ENCODE measurements around the gene CAPSL. TPM values are rescaled to one million over a fixed set of nuclear protein-coding genes. Genes with fewer than 3 reads are reported as not detected.
"Not testable (repeated sequence)": the region's sequence is repeated elsewhere in the genome, so short reads cannot be mapped to it uniquely, and the experiment has no call there.

CAPSL gene
- total RNA-seq, 1 donor from 2014 or later: not detected

- no peak for DNase-seq (ENCODE audit: low spot score)
Observed at GRCh38 chr5:35876922-35877321, 61.5 kb downstream of the CAPSL start.

DNA sequence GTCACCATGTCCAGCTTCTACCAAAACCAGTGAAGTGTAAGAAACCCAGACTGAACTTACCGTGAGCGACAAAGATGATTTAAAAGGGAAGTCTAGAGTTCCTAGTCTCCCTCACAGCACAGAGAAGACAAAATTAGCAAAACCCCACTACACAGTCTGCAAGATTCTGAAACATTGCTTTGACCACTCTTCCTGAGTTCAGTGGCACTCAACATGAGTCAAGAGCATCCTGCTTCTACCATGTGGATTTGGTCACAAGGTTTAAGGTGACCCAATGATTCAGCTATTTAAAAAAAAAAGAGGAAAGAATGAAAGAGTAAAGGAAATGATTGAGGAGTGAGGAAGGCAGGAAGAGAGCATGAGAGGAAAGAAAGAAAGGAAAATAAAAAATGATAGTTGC lies 62.0 kb downstream of the CAPSL start:
- DNase-seq (ENCODE audit: low spot score): no peak

GRCh38 chr5:35870605-35871004 lies 67.8 kb downstream of the CAPSL start:
- DNase-seq (ENCODE audit: low spot score): no peak

- DNase-seq (ENCODE audit: low spot score): no peak
Observed at GRCh38 chr5:35869685-35870277, 68.6 kb downstream of the CAPSL start.

DNA sequence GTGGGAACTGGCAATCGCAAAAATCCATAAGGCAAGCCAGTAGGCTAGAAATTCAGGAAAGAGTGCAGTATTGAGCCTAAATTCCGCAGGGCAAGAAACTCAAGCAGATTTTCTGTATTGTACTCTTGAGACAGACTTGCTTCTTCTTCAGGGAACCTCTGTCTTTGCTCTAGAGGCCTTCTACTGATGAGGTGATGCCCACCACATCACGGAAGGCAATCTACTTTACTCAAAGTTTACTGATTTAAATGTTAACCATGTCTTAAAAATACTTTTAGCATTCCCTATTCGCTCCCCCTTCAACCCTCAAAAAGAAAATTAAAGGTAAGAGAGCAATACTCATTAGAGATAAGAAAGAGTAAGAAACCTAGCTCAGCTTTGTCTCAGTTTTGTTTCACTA lies 70.4 kb downstream of the CAPSL start:
- DNase-seq (ENCODE audit: low spot score): no peak

DNA sequence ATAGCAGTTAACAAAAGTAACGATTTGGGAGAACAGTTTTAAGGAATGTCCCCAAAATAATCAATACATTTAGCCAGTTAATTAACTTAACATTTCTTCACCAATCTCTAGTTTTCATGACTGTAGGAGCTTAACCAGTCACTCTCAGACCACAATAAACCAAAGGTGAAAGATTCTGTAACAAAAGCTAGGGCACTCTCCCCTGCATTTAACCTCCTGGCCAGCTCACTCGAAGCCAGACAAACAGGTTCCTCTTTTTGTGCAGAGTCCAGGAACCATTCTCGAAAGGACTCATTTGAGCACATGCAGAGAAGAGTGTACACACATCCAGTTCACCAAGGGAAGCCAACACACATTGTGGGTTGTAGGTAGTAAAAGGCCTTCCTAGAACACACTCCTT lies 75.3 kb downstream of the CAPSL start:
- DNase-seq (ENCODE audit: low spot score): no peak

GRCh38 chr5:35862126-35862525 lies 76.3 kb downstream of the CAPSL start:
- DNase-seq (ENCODE audit: low spot score): no peak

DNA sequence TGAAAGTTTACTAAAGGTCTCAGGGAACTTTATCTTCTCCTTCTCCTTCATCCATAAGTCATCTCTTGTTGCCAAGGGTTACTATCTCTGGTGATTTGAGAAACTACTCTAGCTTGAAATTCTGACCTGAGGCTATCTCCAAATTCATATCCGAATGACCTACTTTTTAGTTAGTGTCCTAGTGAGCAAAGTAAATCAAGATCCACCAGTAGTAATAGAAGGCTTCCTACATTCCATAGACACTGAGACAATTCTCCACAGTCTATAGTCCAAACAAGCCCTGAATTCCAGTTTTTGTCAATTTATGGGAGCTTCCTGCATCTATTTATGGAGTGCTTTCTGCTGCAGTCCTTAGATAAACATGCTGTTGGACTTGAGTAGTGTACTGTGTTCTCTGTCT lies 76.7 kb downstream of the CAPSL start:
- no peak for DNase-seq (ENCODE audit: low spot score)

DNA sequence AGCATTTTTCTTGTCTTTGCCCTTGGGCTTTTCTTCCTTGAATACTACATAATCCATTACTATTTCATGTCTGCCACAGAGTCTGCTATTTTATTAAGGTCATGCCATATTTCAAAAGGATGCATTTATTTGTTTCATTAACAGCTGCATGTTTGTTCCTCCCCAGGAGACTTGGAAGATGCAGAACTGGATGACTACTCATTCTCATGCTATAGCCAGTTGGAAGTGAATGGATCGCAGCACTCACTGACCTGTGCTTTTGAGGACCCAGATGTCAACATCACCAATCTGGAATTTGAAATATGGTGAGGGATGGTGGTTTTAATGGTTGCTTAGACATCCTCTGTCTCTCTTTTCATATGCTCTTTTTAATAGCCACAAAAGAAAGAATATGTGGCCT lies 77.7 kb downstream of the CAPSL start:
- DNase-seq (ENCODE audit: low spot score): no peak

GRCh38 chr5:35859101-35859661 lies 79.2 kb downstream of the CAPSL start:
- no peak for DNase-seq (ENCODE audit: low spot score)

GRCh38 chr5:35857606-35858205 lies 80.7 kb downstream of the CAPSL start:
- no peak for DNase-seq (ENCODE audit: low spot score)

GRCh38 chr5:35856765-35857351 lies 81.6 kb downstream of the CAPSL start, which contains the start of gene IL7R:
IL7R (plus strand) TSS chr5:35856891; CDS start chr5:35856978, 87 bp downstream.
- no peak for DNase-seq (ENCODE audit: low spot score)

DNA sequence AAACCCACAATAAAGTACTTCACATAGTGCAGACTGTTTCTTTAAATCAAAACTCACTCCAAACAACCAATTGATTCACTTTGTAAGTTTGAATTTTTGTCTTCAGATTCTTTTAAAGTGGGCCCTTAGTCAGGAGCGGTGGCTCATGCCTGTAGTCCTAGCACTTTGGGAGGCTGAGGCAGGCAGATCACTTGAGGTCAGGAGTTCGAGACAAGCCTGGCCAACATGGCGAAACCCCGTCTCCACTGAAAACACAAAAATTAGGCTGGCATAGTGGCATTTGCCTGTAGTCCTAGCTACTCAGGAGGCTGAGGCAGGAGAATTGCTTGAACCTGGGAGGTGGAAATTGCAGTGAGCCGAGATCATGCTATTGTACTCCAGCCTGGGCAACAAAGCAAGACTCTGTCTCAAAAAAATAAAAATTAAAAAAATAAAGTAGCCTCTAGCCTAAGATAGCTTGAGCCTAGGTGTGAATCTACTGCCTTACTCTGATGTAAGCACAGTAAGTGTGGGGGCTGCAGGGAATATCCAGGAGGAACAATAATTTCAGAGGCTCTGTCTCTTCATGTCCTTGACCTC lies 82.1 kb downstream of the CAPSL start:
- not testable (repeated sequence) for DNase-seq (ENCODE audit: low spot score)

GRCh38 chr5:35855187-35855586 lies 83.2 kb downstream of the CAPSL start:
- DNase-seq (ENCODE audit: low spot score): no peak

Other genes starting within 250 kb of the CAPSL start
- gene IL7R, start 81.7 kb downstream of the CAPSL start, total RNA-seq: 34.0 TPM
- not detected for gene UGT3A1, start 52.8 kb upstream of the CAPSL start, total RNA-seq
- not detected for gene UGT3A2, start 128.3 kb upstream of the CAPSL start, total RNA-seq
- 13.9 TPM for gene LMBRD2, start 213.3 kb upstream of the CAPSL start, total RNA-seq
- 16.8 TPM for gene SKP2, start 213.5 kb upstream of the CAPSL start, total RNA-seq